ENCODE measurements around the gene AGXT.
A peak's percentile ranks its signal among the peaks of the same experiment; 100 is the strongest.
"Not testable (repeated sequence)": the region's sequence is repeated elsewhere in the genome, so short reads cannot be mapped to it uniquely, and the experiment has no call there.

Gene AGXT

DNA sequence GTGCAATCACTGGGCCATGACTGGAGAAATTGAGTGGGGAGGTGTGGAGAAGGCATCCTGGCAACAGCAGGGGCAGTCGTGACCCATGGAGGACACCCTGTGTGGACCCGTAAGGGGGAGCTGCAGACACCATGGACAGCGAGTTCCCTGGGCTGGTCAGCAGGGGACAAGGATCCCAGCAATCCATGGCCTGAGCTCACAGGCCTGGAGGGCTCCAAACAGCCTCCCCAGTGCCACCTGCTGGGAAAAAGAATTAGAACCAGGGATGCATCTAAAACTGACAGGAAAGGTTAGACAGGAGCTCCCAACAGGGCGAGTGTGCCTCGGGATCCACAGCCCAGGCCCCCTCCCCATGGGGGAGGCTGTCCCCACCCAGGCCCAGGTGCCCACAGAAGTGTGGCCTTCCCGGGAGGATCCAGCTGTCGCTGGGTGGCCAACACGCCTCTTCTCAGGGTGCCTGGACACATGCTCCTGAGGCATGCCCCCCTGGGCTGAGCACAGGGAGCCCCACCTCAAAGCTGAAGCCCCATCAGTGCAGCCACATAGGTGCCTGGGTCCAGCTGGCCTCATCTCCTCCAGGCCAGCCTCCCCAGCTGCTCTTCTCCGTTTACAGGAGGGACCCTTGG is 28.1 kb upstream of the AGXT start:
- DNase-seq: peak; percentile 86

DNA sequence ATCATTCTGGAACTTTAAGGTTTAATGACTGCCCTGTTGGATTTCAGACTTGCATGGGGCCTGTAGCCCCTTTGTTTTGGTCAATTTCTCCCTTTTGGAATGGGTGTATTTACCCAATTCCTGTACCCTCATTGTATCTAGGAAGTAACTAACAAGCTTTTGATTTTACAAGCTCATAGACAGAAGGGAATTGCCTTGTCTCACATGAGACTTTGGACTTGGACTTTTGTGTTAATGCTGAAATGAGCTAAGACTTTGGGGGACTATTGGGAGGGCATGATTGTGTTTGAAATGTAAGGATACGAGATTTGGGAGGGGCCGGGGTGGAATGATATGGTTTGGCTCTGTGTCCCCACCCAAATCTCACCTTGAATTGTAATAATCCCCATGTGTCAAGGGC is 22.3 kb upstream of the AGXT start:
- DNase-seq: not testable (repeated sequence)

DNA sequence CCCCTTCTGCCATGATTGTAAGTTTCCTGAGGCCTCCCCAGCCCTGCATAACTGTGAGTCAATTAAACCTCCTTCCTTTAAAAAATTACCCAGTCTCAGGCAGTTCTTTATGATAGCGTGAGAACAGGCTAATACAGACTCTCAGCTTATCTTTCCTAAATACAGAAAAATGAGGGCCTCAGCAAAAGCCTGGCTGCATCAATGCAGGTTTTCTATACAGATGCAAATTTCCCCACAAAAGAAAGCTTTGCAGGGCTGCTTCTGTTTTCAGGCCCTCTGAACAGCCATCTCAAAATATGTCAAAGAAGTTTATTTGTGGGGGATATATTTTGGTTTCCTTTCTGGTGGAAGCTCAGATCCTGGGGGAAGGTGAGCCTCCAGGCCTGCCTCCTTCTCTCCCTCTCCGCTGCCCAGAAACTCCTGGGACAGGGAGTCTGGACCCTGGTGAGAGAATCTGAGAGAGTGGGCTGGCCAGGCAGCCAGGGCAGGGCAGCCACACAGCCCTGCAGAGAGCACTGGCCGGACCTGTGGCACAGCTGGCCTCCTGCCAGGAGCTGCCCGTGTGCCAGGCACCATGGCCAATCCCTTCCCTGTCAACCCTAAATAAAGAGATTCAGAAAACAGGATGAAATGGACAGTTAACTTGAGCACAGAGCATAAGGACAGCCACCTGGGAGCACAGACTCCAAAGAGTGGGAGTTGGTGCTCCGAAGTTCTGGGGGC is 21.6 kb upstream of the AGXT start:
- DNase-seq: peak; percentile 17

DNA sequence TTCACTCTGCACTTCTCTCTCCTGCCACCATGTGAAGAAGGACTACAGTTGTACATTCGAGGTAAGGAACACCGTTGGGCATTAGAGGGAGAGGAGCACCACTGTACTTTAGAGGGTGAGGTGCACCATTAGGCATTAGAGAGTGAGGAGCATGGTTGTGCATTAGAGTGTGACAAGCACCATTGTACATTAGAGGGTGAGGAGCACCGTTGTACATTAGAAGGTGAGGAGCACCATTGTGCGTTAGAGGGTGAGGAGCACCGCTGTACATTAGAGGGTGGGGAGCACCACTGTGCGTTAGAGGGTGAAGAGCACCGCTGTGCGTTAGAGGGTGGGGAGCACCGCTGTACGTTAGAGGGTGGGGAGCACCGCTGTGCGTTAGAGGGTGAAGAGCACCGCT is 20.8 kb upstream of the AGXT start:
- no peak for DNase-seq

DNA sequence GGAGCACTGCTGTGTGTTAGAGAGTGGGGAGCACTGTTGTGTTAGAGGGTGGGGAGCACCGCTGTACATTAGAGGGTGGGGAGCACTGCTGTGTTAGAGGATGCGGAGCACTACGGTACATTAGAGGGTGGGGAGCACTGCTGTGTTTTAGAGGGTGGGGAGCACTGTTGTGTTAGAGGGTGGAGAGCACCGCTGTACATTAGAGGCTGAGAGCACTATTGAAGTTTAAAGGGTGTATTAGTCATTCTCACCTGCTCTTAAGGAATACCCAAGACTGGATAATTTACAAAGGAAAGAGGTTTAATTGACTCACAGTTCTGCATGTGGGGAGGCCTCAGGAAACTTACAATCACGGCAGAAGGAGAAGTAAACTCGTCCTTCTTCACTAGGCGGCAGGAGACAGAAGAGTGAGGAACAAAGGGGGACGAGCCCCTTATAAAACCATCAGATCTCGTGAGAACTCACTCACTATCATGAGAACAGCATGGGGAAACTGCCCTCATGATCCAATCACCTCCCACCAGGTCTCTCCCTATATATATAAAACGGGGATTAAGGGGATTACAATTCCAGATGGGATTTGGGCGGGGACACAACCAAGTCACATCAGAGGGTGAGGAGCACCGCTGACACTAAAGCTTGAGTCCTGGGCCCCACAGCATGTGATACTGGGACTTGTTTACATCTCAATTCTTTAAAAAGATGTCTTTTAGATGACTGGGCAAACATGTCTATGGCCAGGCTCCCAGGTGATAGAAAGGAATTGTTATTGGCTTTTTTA is 19.5 kb upstream of the AGXT start:
- no peak for DNase-seq

DNA sequence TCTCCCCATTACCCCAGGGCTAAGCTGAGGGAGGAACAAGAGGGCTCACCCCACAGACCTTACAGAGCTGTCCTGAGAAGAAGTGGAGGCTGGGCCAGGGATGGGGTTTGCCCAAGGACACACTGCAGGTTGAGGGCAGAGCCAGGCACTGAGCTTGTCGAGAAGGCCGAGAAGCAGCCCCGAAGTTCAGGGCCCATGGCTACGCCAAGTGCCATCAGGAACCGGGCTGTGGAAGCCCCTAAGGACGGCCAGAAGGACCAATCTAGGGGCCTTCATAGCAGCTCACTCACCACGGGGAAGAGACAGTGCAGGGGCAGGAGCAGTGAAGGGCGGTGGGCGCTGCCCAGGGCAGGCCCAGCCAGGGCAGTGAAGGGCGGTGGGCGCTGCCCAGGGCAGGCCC is 18.6 kb upstream of the AGXT start:
- no peak for DNase-seq

DNA sequence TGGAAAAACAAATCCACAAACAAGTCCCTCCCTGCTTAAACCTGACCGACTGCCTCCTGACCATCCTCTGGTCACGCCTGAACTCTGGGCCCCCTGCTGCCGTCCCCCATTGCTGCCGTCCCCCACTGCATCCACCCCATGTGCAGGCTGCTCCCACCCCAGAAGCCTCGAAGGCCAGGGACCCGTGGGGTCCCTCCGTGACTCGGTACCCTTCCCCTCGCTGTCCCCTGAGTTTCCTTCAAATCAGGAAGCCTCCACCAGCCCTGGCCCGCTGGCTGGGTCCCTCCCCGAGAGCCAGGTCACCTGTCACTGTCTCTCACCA is 17.9 kb upstream of the AGXT start:
- DNase-seq: no peak

DNA sequence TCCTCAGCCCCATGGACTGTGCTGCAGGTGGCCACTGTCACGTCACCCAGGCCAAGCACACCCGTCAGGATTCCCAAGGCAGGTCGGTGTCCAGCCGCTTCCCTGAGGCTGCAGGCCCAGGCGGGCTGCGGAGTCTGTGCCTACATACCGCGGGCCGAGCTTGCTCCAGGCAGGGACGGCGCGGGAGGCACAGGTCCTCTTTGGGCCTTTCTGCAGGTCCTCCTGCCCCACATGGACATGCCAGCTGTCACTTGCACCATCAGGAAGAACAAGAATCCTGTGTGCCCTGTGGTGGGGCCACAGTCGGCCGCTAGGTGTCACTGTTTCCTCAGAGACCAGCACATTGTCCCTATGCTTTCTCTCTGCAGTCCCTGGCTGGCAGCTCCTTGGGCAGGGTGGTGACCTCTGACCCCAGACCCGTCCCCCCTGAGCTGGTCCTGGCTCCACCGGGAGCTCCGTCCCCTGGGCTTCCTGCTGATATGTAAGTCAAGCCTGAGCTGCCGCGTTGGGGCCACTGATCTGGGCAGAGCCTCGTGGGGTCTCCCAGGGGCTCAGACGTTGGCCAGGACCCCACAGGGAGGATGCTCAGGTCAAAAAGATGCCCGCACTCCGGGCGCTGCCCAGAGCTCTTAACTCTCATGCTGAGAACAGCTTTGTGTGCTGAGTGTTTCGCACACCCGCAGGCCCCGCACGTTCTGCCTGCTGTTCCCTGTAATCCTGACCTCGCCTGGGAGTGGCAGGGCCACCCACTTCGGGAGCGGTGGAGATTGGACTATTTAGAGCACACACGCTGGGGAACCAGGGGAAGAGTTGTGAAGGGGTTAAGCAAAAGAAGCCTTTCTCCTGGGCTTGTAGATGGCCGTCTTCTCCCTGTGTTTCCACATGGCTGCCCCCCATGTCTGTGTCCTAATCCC is 17.3 kb upstream of the AGXT start:
- DNase-seq: peak; percentile 83

DNA sequence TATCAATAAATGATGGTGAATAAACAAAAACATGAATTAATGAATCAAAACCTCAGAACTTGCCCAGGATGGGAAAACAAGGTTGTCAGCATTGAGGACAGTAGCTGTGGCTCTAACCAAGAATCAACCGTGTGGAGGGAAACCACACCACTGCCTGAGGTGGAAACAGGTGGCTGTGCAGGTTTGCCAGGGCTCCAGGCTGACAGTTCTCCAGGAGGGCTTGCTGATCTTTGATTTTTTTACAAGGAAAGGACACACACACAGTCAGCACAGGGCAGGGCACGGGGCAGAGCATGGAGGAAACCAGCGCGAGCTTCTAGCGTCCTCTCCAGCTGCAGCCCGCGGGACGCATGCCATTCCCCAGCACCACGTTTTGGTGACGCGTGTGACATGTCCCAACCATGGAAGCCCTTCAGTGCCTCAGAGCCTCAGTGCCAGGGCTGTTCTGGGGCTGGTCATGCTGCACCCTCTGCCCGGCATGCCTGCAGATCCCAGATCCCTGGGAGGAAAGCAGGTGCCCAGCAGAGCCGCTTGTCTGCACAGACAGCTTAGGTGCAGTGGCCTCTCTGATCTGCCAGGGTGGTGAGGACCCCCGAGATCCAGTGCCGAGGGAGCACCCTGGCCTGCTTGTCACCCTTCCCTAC is 15.8 kb upstream of the AGXT start:
- DNase-seq: no peak

DNA sequence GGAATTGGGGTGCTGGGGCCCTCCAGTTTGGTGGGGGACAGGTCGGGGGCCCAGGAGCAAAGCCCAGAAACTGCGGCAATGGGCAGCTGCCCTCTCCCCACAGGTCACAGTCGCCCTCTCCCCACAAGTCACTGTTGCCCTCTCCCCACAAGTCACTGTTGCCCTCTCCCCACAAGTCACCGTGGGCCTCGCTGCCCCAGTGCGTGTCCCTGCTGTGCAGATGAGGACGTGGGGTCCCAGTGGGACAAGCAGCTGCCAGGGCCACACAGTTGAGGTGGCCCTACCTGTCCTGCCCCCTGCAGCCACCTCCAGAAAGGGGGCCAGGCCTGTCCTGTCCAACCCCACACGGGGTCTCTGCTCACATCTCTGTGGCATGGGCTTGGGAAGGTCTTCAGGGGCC is 13.0 kb upstream of the AGXT start:
- DNase-seq: no peak

DNA sequence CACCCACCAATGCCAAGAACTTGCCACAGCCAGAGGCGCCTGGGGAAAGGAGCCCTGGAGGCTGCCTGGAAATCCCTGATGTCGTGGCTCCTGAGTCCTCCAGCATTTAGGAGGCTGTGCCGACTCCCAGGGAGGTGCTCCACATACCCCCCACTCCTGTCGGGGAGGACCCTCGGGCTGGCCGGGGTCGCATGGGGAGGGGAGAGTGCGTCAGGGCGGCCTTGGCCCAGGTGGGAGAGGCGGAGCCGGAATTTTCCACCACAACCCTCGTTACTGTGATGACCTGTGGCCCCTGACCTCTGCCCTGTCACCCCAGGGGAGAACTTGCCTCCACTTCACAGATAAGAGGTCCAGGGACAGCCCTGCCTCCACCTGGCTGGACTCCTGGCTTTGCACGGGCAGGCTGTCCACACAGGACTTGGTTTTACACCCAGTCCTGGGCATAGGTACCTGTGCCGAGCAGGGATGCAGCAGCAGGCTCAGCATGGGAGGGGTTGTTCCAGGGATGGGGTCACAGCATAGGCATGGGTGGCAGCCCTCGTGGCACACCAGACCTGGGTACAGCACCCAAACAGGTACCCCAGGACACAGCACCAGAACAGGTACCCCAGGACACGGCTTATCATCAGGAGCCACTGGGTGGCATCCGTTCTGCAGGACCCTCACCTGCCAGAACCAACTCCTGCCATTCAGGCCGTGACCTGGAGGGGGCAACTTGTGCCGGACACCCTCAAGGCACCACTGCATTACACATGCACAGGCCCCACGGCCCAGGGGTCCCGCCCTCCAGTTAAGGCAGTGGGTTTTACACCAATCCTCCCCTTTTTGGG is 12.3 kb upstream of the AGXT start:
- DNase-seq: no peak

DNA sequence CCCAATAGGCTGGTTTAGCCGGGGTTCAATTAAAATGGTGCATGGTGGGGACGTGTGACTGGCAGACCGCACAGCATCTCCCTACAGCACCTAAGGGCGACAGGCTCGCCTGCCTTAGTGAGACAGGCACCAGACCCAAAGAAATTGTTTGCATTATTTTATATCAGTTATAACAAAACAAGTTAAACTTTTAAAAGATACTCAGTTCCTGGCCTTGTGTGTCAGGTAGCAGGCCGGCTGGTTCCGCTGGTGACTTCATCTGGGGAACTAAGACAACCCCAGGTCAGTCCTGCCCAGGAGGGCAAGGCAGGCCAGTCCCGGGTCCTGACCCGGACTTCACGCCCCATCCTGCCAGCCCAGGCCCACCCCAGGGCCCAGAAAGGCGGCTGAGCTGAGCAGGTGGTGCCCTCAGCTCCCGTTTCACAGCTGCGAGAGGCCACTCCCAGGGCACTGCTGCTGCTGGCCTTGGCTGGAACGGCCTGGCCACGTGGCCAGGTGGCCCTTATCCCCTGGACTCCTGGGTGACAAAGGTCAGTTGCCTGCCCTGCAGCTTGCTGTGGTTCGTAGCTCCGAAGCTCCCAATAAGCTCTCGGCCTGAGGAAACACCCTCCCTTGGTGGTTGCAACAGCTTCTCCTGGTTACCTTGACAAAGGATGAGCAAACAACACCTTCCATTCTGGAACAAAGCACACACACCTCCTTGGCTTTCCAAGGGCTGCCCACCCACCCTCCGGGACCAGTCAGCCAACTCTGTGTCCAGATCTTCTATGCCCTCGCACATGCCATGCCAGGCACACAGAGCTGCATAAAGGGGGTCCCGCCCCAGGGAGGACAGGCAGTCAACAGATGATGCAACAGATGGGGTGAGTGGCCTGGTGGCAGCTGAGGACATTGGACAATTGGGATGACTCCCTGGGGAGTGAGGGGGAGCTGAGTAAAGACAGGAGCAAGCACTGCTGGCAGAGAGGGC is 11.3 kb upstream of the AGXT start:
- no peak for DNase-seq

DNA sequence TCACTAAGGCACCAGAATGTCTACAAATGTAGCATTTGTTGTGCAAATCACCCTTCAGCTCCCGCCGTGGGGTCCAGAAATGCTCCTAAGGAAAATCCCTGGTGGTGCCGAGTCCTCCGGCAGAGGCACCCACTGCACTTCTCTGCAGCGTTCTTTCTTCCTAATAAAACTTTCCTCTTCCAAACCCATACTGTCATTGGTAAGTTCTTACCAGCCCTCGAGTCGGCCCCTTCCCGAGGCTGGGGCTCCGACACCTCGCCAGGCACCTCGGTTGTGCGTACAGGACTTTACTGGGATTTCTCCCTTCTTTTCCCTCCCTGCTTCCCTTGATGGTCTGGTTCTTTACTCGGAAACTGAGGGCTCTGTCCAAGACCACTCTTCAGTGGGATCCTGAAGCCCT is 10.3 kb upstream of the AGXT start:
- DNase-seq: no peak

DNA sequence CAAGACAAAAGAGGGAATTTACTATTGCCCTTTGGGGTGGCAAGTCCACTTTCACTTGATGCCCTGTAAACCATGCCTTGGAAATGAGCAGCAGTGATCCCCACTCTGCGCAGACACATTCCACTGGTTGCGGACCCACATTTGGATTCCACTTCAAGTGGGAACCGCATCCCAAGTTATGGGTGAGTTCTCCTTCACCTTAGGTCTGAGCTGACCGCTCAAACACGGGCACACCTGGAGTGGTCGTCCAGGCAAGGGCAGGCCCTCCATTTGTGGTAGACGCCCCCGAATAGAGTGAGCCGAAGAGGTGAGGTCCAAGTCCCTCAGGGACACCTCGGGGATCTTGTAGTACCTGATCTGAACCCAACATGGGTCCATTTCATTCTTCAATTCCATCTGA is 9.8 kb upstream of the AGXT start:
- DNase-seq: no peak

DNA sequence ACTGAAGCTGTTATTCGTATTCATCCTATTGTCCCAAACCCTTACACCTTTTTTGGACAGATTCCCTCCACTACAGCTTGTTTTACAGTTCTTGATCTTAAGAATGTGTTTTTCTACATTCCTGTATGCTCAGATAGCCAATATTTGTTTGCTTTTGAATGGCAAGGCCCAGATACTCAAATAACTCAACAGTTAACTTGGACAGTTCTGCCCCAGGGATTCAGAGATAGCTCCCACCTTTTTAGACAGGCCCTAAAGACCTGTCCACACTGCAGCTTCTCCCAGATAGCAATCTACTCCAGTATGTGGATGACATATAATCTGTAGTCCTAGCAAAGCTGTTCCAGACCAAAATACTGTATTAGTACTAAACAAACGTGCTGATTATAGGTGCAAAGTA is 7.1 kb upstream of the AGXT start:
- no peak for DNase-seq

DNA sequence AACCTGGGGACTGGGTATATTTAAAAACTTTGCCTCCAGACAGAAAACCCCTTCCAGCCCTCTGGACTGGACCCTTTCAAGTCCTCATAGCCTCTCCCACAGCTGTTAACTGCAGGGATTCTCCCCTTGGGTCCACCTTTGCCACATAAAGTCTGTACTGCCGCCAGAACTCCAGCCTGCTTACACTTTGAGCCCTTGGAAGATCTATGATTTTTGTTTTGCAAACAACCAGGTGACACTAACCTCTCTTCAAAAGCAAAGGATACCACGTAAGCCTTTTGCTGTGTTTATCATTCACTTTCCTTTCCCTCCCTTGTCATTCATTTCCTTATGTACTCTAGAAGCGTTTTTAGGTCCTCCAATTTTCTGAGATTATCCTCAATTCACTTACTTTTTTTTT is 4.1 kb upstream of the AGXT start:
- DNase-seq: no peak

DNA sequence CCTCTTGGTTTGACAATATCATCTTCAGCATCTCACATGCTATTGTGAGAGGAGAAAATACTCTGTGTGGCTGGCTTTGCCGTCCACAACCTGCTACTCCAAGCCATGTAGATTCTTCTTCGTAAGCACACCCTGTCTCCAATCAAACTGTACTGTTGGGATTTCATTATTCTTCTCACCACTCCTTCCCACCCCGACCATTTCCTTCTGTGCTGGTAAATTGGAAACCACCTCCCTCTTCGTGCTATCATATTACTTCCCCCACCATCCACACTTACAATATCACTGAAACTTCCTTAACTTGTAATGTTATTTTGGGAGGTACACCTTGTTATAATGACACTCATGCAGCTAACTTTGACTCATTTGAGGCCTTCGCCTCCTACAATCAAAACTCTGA is 3.2 kb upstream of the AGXT start:
- no peak for DNase-seq

DNA sequence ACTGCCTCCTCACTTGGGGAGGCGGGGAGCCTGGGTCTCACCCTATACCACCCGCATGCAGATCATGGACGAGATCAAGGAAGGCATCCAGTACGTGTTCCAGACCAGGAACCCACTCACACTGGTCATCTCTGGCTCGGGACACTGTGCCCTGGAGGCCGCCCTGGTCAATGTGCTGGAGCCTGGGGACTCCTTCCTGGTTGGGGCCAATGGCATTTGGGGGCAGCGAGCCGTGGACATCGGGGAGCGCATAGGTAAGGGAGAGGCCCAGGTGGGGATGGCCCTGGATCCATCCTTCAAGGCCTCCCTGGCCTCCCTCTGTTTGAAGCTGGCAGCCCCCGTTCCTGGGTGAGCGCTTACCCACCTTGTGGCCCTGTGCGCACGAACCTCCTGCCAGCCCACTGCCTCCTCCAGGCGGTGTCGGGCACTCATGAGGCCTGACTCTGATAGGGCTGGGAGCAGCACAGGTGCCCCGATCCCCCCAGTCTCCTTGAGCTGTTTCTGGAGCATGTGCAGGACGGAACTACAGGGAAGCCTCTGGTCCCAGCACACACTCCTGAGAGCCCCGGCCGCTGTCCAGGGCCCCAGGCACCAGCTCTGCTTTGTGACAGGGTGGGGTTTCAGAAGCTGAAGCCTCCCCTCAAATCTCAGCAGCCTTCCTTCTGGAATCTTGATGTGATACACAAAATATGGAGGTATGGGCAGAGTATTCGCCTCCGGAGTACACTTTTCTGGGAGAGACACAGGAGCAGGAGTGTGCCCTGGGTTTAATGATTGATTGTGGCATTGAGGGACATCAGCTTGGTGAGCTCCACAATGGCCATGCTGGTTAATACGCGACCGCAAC is 708 bp downstream of the AGXT start:
- DNase-seq: no peak

All from midbrain (tissue), 1 donor.